ENCODE measurements around the gene UQCRH. TPM values are rescaled to one million over a fixed set of nuclear protein-coding genes. Genes with fewer than 3 reads are reported as not detected.
"Not testable (repeated sequence)": the region's sequence is repeated elsewhere in the genome, so short reads cannot be mapped to it uniquely, and the experiment has no call there.

Gene UQCRH
- total RNA-seq, 1 donor from 2014 or later = 575 TPM

DNA sequence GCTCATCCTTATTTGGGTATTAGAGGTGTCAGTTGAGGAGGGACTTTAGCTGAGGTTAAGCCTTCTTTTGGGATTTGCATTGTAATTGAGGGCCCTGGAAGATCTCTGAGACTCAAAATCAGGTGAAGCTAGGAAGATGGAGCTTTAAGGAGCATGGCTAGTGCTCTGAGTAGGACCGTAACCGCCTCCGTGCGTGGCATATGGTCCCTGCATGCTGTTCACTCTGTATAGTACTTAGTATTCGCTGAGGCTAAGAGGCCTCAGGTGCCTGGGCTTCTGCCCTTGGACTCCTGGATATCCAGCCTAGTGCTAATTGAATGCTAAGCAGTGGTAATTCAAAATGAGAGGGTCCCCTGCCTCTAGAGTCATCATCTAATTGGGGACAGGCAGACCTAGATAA is 59.6 kb downstream of the UQCRH start:
- H3K27me3 ChIP-seq (ENCODE audit: control insufficient read depth, insufficient read depth, low read length) = no peaks in the 10 kb centered on the region
- TF ChIP-seq, protein P1, sequence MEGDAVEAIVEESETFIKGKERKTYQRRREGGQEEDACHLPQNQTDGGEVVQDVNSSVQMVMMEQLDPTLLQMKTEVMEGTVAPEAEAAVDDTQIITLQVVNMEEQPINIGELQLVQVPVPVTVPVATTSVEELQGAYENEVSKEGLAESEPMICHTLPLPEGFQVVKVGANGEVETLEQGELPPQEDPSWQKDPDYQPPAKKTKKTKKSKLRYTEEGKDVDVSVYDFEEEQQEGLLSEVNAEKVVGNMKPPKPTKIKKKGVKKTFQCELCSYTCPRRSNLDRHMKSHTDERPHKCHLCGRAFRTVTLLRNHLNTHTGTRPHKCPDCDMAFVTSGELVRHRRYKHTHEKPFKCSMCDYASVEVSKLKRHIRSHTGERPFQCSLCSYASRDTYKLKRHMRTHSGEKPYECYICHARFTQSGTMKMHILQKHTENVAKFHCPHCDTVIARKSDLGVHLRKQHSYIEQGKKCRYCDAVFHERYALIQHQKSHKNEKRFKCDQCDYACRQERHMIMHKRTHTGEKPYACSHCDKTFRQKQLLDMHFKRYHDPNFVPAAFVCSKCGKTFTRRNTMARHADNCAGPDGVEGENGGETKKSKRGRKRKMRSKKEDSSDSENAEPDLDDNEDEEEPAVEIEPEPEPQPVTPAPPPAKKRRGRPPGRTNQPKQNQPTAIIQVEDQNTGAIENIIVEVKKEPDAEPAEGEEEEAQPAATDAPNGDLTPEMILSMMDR (IDR thresholded peaks at IDR 0.05; ENCODE audit: insufficient read depth, low read length, poor library complexity, severe bottlenecking) = no peak
- no peak for DNase-seq (ENCODE audit: low read depth)
- H3K36me3 ChIP-seq (ENCODE audit: control insufficient read depth, insufficient read depth, low read length) = no peaks in the 10 kb centered on the region
- H3K4me3 ChIP-seq (ENCODE audit: low read depth, low read length) = no peak overlapping the region

DNA sequence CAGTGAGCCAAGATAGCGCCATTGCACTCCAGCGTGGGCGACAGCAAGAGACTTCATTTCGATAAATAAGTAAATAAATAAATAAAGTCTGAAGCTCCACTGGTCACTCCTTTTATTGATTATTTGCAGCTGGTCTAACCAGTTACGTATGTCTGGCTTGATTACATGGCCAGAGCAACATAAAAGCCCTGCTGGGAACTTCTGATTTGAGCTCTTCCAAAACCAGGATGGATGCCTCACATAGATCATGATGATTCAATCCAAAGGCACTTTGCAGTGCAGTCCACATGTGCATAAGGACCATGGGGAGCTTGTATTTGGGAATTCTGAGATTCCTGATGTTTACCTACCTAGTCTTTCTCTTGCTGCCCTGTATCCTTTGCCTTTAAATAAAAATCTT is 61.1 kb downstream of the UQCRH start:
- Histone ChIP-seq H3K4me3 (ENCODE audit: low read depth, low read length) (no peak overlapping the region), H3K27me3 (ENCODE audit: control insufficient read depth, insufficient read depth, low read length) (no peaks in the 10 kb centered on the region), H3K36me3 (ENCODE audit: control insufficient read depth, insufficient read depth, low read length) (no peaks in the 10 kb centered on the region)
- DNase-seq (ENCODE audit: low read depth) = no peak
- TF ChIP-seq, protein P1 (IDR thresholded peaks at IDR 0.05; ENCODE audit: insufficient read depth, low read length, poor library complexity, severe bottlenecking) = no peak

DNA sequence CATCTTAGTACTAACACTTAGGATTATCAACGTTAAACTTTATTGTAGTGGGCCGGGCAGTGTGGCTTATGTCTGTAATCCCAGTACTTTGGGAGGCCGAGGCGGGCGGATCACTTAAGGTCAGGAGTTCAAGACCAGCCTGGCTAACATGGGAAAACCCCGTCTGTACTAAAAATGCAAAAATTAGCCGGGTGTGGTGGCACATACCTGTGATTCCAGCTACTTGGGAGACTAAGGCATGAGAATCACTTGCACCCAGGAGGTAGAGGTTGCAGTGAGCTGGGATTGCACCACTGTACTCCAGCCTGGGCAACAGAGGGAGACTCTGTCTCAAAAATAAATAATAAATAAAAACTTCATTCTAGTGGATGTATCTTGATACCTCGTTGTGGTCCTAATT is 62.3 kb downstream of the UQCRH start:
- DNase-seq (ENCODE audit: low read depth); H3K36me3 ChIP-seq (ENCODE audit: control insufficient read depth, insufficient read depth, low read length); H3K27me3 ChIP-seq (ENCODE audit: control insufficient read depth, insufficient read depth, low read length); H3K4me3 ChIP-seq (ENCODE audit: low read depth, low read length): not testable (repeated sequence)

Other genes starting within 250 kb of the UQCRH start
- gene PIK3R3, start 171.1 kb upstream of the UQCRH start, total RNA-seq = 5.4 and 7.4 TPM in 2 replicates
- gene TSPAN1, start 128.6 kb upstream of the UQCRH start, total RNA-seq = 52.7 and 68.5 TPM in 2 replicates
- gene P3R3URF, start 127.2 kb upstream of the UQCRH start, total RNA-seq = not detected in 2 replicates
- gene POMGNT1, start 105.3 kb upstream of the UQCRH start, total RNA-seq = 96.9 and 103 TPM in 2 replicates
- 1.6 and 1.7 TPM in 2 replicates for gene LURAP1, start 100.4 kb upstream of the UQCRH start, total RNA-seq
- 2.9 and 6.1 TPM in 2 replicates for gene RAD54L, start 55.9 kb upstream of the UQCRH start, total RNA-seq
- 102 and 132 TPM in 2 replicates for gene LRRC41, start 82 bp upstream of the UQCRH start, total RNA-seq
- 24.0 and 29.6 TPM in 2 replicates for gene NSUN4, start 37.1 kb downstream of the UQCRH start, total RNA-seq
- gene FAAH, start 90.6 kb downstream of the UQCRH start, total RNA-seq = 8.5 and 16.6 TPM in 2 replicates
- 0.04 TPM in 1 of 2 replicates, not detected in the other for gene DMBX1, start 186.1 kb downstream of the UQCRH start, total RNA-seq
- not detected in 2 replicates for gene KNCN, start 247.9 kb downstream of the UQCRH start, total RNA-seq